ENCODE measurements around the gene STXBP5. TPM values are rescaled to one million over a fixed set of nuclear protein-coding genes. Genes with fewer than 3 reads are reported as not detected.
"Not testable (repeated sequence)": the region's sequence is repeated elsewhere in the genome, so short reads cannot be mapped to it uniquely, and the experiment has no call there.

The STXBP5 gene
- total and polyA plus RNA-seq, 4 experiments from 2014 or later = 0.90 to 36.5 (median 21.9) TPM

DNA sequence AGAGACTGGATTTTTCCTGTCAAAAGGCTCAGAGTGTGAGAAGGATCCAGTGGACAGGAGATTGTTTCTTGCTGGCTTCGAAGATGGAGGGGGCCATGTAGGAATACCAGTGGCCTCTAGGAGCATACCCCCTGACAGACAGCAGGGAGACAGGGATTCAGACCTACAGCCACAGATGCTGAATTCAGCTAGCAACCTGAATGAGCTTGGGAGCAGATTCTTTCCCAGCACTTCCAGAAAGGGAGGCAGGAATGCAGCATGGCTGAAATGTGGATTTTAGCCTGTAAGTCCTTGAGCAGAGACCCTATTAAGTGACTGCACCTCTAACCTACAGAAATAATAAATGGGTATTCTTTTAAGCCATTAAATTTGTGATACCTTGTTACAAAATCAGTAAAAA is 44.6 kb downstream of the STXBP5 start:
- H3K4me1 ChIP-seq (ENCODE audit: insufficient read depth, low read length) = no peaks in the 10 kb centered on the region
- CTCF ChIA-PET (ENCODE audit: partially characterized antibody) = interaction anchor here (0.7 kb wide), 1 partner anchor 917 kb away, joined by 3 read pairs; no protein-coding TSS in a partner anchor
- no peak overlapping the region for H3K4me3 Mint-ChIP-seq
- POLR2A ChIA-PET (ENCODE audit: partially characterized antibody) = no interaction called here
- no peaks in the 10 kb centered on the region for H3K27me3 Mint-ChIP-seq
- H3K27me3 ChIP-seq (ENCODE audit: insufficient read depth, low read length) = no peaks in the 10 kb centered on the region
- H3K36me3 Mint-ChIP-seq = peaks cover 41 to 55% of the 10 kb centered on the region in 2 donors
- H3K36me3 ChIP-seq (ENCODE audit: insufficient read depth, low read length) = peaks cover 13% of the 10 kb centered on the region
- H3K9me3 ChIP-seq (ENCODE audit: control insufficient read depth in 1 of 2, low read length in 2 of 2) = no peaks in the 10 kb centered on the region
- H3K4me1 Mint-ChIP-seq = peaks cover 0 to 9% (median 3%) of the 10 kb centered on the region in 4 donors
- no peak overlapping the region for H3K27ac Mint-ChIP-seq
- intact Hi-C loops (cut with micrococcal nuclease) = no loop called here
- DNase-seq = no peak
- H3K9me3 Mint-ChIP-seq = peaks cover 0 to 13% (median 3%) of the 10 kb centered on the region in 8 donors
- H3K27ac ChIP-seq (ENCODE audit: low read depth, low read length) = no peak overlapping the region
- H3K4me3 ChIP-seq (ENCODE audit: low read length in 2 of 2) = no peak overlapping the region

DNA sequence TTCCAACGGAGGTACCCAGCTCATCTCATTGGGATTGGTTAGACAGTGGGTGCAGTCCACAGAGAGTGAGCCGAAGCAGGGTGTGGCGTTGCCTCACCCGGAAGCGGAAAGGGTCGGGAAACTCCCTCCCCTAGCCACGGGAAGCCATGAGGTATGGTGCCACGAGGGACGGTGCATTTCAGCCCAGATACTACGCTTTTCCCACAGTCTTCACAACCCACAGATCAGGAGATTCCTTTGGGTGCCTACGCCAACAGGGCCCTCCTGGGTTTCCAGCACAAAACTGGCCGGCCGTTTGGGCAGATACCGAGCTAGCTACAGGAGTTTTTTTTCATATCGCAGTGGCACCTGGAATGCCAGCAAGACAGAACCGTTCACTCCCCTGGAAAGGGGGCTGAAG is 46.9 kb downstream of the STXBP5 start:
- CTCF ChIA-PET (ENCODE audit: partially characterized antibody) = no interaction called here

GRCh38 chr6:147254929-147255473 is 50.8 kb downstream of the STXBP5 start:
- DNase-seq; H3K27me3 ChIP-seq (ENCODE audit: insufficient read depth, low read length); H3K9me3 ChIP-seq (ENCODE audit: control insufficient read depth in 1 of 2, low read length in 2 of 2); H3K4me3 Mint-ChIP-seq; H3K27ac ChIP-seq (ENCODE audit: low read depth, low read length); H3K4me1 Mint-ChIP-seq; H3K4me1 ChIP-seq (ENCODE audit: insufficient read depth, low read length); H3K27me3 Mint-ChIP-seq; H3K4me3 ChIP-seq (ENCODE audit: low read length in 2 of 2); POLR2A ChIA-PET (ENCODE audit: partially characterized antibody); H3K36me3 ChIP-seq (ENCODE audit: insufficient read depth, low read length); CTCF ChIA-PET (ENCODE audit: partially characterized antibody); intact Hi-C loops (cut with micrococcal nuclease): not testable (repeated sequence)
- H3K36me3 Mint-ChIP-seq = peaks cover 18 to 37% of the 10 kb centered on the region in 2 donors
- peak overlapping the region in 1 of 7 donors; percentile 27 for H3K27ac Mint-ChIP-seq
- peaks cover 0 to 13% (median 3%) of the 10 kb centered on the region in 8 donors for H3K9me3 Mint-ChIP-seq

More for the DNA sequence above, 46.9 kb downstream of the STXBP5 start:
- H3K9me3 Mint-ChIP-seq = peaks cover 0 to 13% (median 3%) of the 10 kb centered on the region in 8 donors
- POLR2A ChIA-PET (ENCODE audit: partially characterized antibody) = no interaction called here
- H3K27me3 Mint-ChIP-seq = no peaks in the 10 kb centered on the region
- peaks cover 32 to 52% of the 10 kb centered on the region in 2 donors for H3K36me3 Mint-ChIP-seq
- H3K27ac Mint-ChIP-seq = no peak overlapping the region
- Histone ChIP-seq H3K36me3 (ENCODE audit: insufficient read depth, low read length) (peaks cover 7% of the 10 kb centered on the region), H3K27ac (ENCODE audit: low read depth, low read length) (no peak overlapping the region), H3K4me3 (ENCODE audit: low read length in 2 of 2) (no peak overlapping the region), H3K4me1 (ENCODE audit: insufficient read depth, low read length) (no peaks in the 10 kb centered on the region), H3K27me3 (ENCODE audit: insufficient read depth, low read length) (no peaks in the 10 kb centered on the region), H3K9me3 (ENCODE audit: control insufficient read depth in 1 of 2, low read length in 2 of 2) (no peaks in the 10 kb centered on the region)
- DNase-seq = no peak
- intact Hi-C loops (cut with micrococcal nuclease) = no loop called here
- H3K4me3 Mint-ChIP-seq = no peak overlapping the region
- peaks cover 0 to 9% (median 3%) of the 10 kb centered on the region in 4 donors for H3K4me1 Mint-ChIP-seq

DNA sequence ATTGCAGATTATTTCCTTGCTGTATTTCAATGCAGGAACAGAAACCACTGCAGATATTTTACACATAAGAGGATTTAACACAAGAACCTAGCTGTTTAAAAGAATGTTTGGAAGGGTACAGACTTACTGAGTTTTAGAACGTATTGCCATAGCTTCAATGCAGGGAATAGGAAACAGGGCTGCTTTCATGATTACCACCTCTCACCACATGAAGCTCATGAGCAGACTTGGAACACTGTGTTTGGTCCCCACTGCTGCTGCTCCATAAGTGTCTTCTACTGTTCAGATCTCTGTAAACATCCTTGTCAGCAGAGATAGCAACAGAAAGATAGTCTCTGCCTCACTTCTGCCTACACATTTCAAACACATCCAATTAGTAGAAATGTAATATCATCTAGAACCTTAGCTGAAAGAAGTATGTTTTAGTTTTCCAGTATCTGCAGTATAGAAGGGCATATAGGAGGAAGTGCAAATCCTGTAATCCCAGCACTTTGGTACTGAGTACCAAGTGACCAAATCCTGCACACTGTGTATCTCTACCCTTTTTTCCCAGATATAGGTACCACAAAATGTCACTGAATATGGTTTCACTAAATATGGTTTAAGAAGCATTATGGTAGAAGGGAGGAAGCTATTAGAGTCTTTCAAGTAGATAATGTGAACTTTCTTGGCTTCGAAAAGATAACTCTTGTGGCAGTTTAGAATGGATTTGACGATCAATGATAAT is 51.9 kb downstream of the STXBP5 start:
- H3K27me3 ChIP-seq (ENCODE audit: insufficient read depth, low read length) = no peaks in the 10 kb centered on the region
- CTCF ChIA-PET (ENCODE audit: partially characterized antibody) = interaction anchor here (0.9 kb wide), 1 partner anchor 8 kb away, joined by 4 read pairs; no protein-coding TSS in a partner anchor
- peaks cover 0 to 9% (median 5%) of the 10 kb centered on the region in 4 donors for H3K4me1 Mint-ChIP-seq
- no peaks in the 10 kb centered on the region for H3K4me1 ChIP-seq (ENCODE audit: insufficient read depth, low read length)
- H3K4me3 ChIP-seq (ENCODE audit: low read length in 2 of 2) = no peak overlapping the region
- H3K27me3 Mint-ChIP-seq = no peaks in the 10 kb centered on the region
- no peak overlapping the region for H3K27ac ChIP-seq (ENCODE audit: low read depth, low read length)
- H3K27ac Mint-ChIP-seq = peak overlapping the region in 1 of 7 donors; percentile 28
- peaks cover 11 to 26% of the 10 kb centered on the region in 2 donors for H3K36me3 Mint-ChIP-seq
- POLR2A ChIA-PET (ENCODE audit: partially characterized antibody) = no interaction called here
- intact Hi-C loops (cut with micrococcal nuclease) = no loop called here
- H3K36me3 ChIP-seq (ENCODE audit: insufficient read depth, low read length) = peaks cover 4% of the 10 kb centered on the region
- H3K9me3 ChIP-seq (ENCODE audit: control insufficient read depth in 1 of 2, low read length in 2 of 2) = no peaks in the 10 kb centered on the region
- DNase-seq = no peak
- H3K4me3 Mint-ChIP-seq = no peak overlapping the region
- H3K9me3 Mint-ChIP-seq = peaks cover 0 to 13% (median 2%) of the 10 kb centered on the region in 8 donors

DNA sequence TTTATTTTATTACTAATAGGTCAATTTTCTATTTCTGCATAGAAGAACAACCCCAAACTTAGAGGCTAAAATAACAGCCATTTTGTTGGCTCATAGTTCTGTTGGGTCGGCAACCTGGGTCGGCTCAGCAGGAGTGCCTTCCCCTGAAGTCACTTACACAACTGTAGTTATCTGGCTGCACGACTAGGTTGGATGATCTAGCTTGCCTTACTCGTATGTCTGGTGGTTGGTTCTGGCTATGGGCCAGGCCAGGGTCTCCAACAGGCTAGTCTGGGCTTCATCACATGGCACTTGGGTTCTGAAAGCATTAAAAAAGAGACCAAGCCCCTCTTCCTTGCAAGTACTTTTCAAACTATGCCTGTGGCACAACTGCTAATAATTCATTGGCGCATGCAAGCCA is 53.5 kb downstream of the STXBP5 start:
- Histone ChIP-seq H3K9me3 (ENCODE audit: control insufficient read depth in 1 of 2, low read length in 2 of 2) (no peaks in the 10 kb centered on the region), H3K4me3 (ENCODE audit: low read length in 2 of 2) (no peak overlapping the region), H3K4me1 (ENCODE audit: insufficient read depth, low read length) (no peaks in the 10 kb centered on the region), H3K27me3 (ENCODE audit: insufficient read depth, low read length) (no peaks in the 10 kb centered on the region), H3K36me3 (ENCODE audit: insufficient read depth, low read length) (no peaks in the 10 kb centered on the region), H3K27ac (ENCODE audit: low read depth, low read length) (no peak overlapping the region)
- CTCF ChIA-PET (ENCODE audit: partially characterized antibody) = no interaction called here
- H3K27me3 Mint-ChIP-seq = no peaks in the 10 kb centered on the region
- peaks cover 9 to 11% of the 10 kb centered on the region in 2 donors for H3K36me3 Mint-ChIP-seq
- H3K27ac Mint-ChIP-seq = no peak overlapping the region
- H3K9me3 Mint-ChIP-seq = peaks cover 0 to 7% (median 0%) of the 10 kb centered on the region in 8 donors
- POLR2A ChIA-PET (ENCODE audit: partially characterized antibody) = interaction anchor here (0.6 kb wide), 1 partner anchor 25 kb away, joined by 3 read pairs; no protein-coding TSS in a partner anchor
- intact Hi-C loops (cut with micrococcal nuclease) = no loop called here
- no peak overlapping the region for H3K4me3 Mint-ChIP-seq
- H3K4me1 Mint-ChIP-seq = peaks cover 0 to 6% (median 4%) of the 10 kb centered on the region in 4 donors
- no peak for DNase-seq

DNA sequence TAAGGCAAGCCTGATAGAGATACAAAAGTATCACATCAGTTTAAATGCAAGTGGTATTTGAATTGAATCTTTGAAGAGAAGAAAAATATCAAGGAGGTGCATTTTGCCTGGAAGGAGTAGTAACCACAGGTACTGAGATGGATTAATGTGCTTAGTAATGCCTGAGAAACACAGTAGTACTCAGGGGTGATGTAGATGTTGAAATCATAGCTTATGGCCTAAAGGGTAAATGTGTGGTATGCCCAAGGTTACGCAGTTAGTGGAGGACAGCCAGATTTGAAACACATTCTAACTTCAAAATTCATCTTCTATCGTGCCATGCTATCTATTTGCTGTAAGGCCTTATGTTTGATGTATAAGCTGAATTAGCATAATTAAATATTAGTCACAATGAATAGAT is 55.9 kb downstream of the STXBP5 start:
- POLR2A ChIA-PET (ENCODE audit: partially characterized antibody) = no interaction called here
- intact Hi-C loops (cut with micrococcal nuclease) = no loop called here
- no peak overlapping the region for H3K4me3 ChIP-seq (ENCODE audit: low read length in 2 of 2)
- no peaks in the 10 kb centered on the region for H3K9me3 ChIP-seq (ENCODE audit: control insufficient read depth in 1 of 2, low read length in 2 of 2)
- Mint-ChIP-seq H3K4me3 (no peak overlapping the region), H3K27me3 (no peaks in the 10 kb centered on the region), H3K4me1 (peaks cover 0 to 2% (median under 1%) of the 10 kb centered on the region in 4 donors), H3K36me3 (peaks cover 6 to 13% of the 10 kb centered on the region in 2 donors), H3K9me3 (no peaks in the 10 kb centered on the region), H3K27ac (no peak overlapping the region)
- DNase-seq = no peak
- CTCF ChIA-PET (ENCODE audit: partially characterized antibody) = no interaction called here
- H3K27ac ChIP-seq (ENCODE audit: low read depth, low read length) = no peak overlapping the region
- peaks cover 4% of the 10 kb centered on the region for H3K36me3 ChIP-seq (ENCODE audit: insufficient read depth, low read length)
- H3K27me3 ChIP-seq (ENCODE audit: insufficient read depth, low read length) = no peaks in the 10 kb centered on the region
- no peaks in the 10 kb centered on the region for H3K4me1 ChIP-seq (ENCODE audit: insufficient read depth, low read length)

- Mint-ChIP-seq H3K4me3 (no peak overlapping the region), H3K4me1 (peaks cover 0 to 2% (median 0%) of the 10 kb centered on the region in 4 donors), H3K36me3 (peaks cover 22 to 33% of the 10 kb centered on the region in 2 donors), H3K27ac (no peak overlapping the region), H3K9me3 (no peaks in the 10 kb centered on the region), H3K27me3 (no peaks in the 10 kb centered on the region)
- no peaks in the 10 kb centered on the region for H3K27me3 ChIP-seq (ENCODE audit: insufficient read depth, low read length)
- H3K9me3 ChIP-seq (ENCODE audit: control insufficient read depth in 1 of 2, low read length in 2 of 2) = no peaks in the 10 kb centered on the region
- POLR2A ChIA-PET (ENCODE audit: partially characterized antibody) = no interaction called here
- DNase-seq = no peak
- intact Hi-C loops (cut with micrococcal nuclease) = no loop called here
- no peak overlapping the region for H3K4me3 ChIP-seq (ENCODE audit: low read length in 2 of 2)
- CTCF ChIA-PET (ENCODE audit: partially characterized antibody) = no interaction called here
- no peak overlapping the region for H3K27ac ChIP-seq (ENCODE audit: low read depth, low read length)
- no peaks in the 10 kb centered on the region for H3K4me1 ChIP-seq (ENCODE audit: insufficient read depth, low read length)
- H3K36me3 ChIP-seq (ENCODE audit: insufficient read depth, low read length) = peaks cover 9% of the 10 kb centered on the region
These were observed 58.7 kb downstream of the STXBP5 start for GRCh38 chr6:147262946-147263345.

Measured in CD4-positive, alpha-beta memory T cell (primary cell).